ENCODE results near the gene UBR1.
"Not testable (repeated sequence)": the region's sequence is repeated elsewhere in the genome, so short reads cannot be mapped to it uniquely, and the experiment has no call there.

UBR1 gene

DNA sequence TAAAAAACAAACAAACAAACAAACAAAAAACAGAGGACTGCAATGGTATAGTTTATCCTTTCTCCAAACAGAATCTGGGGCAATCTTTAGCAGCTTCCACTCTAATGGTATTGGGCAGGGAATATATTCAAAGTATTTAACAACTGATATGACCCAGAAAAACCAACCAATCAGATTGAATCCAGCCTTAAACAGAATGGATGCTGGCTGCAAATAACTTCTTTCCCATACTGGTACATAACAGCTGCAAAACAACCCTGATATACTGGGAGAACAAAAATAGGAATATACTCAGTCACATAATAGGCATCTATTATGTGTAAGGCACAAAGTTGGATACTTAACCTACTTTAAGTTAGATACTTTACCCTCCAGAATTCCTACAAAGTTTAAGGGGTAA lies 49.1 kb downstream of the UBR1 start:
- DNase-seq = no peak

DNA sequence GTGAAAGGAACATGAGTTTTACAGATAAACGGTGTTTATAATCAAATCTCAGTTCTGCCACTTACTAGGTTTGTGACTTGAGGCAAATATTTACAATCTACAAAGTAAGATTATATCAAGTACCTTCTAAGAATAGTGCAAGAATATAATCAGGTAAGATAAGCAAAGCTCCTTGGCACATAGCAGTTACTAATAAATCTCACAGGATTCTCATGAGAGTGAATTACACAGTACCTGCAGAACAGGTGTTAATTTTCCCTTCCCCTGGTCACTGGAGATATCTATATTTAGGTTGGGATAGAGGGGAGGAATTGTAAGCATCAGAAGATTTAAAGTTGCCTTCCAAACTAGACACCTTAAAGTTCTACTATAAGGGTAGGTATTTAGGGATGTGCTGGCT lies 53.0 kb downstream of the UBR1 start:
- DNase-seq = no peak

DNA sequence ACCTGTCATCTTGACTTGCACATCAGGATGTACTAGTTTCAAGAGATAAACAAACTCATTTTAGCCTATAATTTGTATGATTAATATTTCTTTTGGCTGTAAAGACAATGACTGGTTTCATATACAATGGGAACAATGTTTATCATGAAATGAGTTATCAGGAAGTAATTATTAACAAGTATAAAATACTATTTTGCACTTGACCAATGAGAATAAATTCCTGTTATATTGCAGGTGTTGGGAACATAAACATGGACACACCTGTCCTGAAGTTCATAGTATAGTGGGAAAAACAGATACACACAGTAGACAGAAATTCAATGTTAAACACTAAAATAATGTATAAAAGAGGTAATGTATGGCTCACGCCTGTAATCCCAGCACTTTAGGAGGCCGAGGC lies 56.9 kb downstream of the UBR1 start:
- DNase-seq = no peak

DNA sequence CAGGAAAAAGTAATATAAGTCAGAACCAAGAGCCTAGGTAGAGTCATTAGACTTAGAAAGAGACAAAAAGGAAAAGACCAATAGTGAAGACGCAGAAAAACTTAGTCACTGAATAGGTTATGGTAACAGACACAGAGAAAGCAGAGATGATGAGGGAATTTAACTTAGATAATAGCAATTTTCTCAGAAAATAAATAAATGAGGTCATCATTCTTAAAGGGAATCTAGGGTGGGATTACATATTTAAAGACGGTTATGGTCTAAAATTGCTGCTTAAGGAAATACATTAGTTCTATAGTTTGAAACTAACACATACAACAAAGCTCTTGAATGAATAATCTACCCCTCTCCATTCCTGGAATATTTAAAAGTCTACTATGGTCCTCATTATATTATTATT lies 59.4 kb downstream of the UBR1 start:
- DNase-seq = no peak

DNA sequence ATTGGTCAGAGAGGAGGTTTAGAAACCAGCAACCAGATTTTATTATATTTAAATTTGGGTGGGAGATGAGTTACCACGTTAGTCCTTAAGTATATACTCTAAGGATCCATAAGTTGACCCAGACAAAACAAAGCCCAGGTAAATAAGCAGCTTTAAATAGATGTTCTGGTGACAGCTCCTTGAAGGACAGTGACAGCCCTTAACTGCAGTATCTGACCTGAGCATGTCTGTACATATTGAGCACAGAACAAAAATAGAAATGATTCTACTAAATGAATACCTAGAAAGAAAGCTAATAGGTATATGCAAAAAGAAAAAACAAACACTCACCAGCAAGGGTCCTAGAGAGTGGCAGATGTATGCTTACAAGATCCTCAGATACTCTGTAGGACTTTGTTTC lies 63.0 kb downstream of the UBR1 start:
- no peak for DNase-seq

DNA sequence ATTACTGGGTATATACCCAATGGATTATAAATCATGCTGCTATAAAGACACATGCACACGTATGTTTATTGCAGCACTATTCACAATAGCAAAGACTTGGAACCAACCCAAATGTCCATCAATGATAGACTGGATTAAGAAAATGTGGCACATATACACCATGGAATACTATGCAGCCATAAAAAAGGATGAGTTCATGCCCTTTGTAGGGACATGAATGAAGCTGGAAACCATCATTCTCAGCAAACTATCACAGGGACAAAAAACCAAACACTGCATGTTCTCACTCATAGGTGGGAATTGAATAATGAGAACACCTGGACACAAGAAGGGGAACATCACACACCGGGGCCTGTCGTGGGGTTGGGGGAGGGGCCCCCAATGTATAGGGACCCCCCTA lies 64.8 kb downstream of the UBR1 start:
- DNase-seq = not testable (repeated sequence)

DNA sequence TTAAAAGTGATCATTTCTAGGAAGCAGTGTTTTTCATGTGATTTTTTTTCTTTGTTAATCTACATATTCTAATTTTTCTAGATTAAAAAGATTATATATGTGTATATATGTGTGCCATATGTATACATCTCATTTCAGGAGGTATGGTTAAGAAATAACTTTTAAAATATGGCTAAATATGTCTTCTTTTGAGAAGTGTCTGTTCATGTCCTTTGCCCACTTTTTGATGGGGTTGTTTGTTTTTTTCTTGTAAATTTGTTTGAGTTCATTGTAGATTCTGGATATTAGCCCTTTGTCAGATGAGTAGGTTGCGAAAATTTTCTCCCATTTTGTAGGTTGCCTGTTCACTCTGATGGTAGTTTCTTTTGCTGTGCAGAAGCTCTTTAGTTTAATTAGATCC lies 70.6 kb downstream of the UBR1 start:
- not testable (repeated sequence) for DNase-seq

DNA sequence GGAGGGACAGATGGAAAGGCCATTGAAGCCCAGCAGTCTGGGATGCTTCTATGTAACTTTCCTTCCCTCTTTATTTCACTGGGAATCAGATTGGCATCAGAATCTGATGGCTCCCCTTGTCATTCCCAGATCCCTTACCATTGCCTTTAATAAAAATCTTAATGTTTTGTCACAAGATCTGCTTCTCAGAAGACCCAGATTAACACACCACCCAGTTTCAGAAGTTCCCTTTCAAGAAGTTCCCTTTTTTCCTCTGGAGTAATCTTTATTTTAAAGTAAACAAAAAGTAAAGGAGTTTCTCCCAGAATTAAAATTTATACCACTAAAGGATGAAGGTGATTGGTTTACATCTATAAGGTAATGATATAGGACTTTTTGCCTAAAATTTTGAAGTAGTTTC lies 76.4 kb downstream of the UBR1 start:
- DNase-seq = no peak

DNA sequence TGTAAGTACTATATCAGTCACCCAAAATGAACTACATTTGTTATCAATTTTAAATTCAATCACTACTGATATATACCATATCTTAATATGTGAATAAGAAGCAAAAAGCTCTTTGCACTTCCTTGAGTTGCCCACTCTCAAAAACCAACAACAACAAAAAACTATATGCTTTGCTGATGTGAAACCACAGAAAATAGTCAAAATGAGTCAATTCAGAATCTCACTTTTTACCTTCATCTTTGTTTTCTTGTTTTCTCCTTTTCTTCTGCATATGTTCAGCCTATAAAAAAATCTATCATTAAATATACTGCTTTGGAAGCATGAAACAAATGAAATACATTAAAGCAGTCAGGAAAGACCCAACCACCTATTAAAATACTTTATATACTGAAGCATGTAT lies 80.7 kb downstream of the UBR1 start:
- no peak for DNase-seq

DNA sequence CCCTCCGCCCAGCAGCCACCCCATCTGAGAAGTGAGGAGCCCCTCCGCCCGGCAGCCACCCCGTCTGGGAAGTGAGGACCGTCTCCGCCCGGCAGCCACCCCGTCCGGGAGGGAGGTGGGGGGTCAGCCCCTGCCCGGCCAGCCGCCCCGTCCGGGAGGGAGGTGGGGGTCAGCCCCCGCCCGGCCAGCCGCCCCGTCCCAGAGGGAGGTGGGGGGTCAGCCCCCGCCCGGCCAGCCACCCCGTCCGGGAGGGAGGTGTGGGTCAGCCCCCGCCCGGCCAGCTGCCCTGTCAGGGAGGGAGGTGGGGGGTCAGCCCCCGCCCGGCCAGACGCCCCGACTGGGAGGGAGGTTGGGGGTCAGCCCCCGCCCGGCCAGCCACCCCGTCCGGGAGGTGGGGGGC lies 91.2 kb downstream of the UBR1 start:
- not testable (repeated sequence) for DNase-seq

DNA sequence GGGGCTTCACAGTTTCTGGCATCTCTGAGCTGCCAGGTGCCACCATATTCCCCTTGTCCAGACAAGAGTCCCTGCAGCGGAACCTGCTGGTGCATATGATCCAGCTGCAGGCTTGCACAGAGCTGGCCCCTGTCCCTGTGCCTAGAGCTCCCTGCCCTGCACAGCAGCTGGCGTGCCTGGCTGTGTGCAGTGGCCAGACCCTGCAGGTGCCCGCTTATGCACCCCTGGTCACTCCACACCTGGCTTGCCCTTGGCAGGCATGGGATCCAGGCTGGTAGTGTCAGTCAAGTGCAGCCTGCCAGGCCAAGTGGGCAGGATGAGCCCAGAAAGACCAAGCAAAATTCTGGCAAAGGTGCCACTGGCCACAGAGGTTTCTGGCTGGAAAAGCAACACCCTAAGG lies 96.6 kb downstream of the UBR1 start:
- no peak for DNase-seq

DNA sequence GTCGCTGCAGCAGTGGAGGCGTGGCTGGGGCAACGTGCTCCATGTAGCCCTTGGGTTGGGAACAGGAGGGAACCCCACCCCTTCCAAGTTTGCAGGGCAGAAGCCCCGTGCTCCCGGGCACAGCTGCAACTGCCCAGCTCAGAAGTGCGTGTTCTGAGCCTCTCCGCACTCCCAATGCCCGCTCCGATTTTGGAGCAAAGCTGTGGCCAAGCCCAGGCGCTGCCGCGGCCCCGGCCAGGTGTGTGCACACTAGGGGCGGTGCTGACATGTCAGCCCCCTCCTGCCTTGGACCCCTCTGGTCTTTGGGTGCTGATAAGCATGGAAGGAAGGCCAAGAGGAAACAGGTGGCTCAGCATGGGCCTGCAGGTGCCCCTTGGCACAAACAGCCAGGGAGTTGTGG lies 97.7 kb downstream of the UBR1 start:
- no peak for DNase-seq

DNA sequence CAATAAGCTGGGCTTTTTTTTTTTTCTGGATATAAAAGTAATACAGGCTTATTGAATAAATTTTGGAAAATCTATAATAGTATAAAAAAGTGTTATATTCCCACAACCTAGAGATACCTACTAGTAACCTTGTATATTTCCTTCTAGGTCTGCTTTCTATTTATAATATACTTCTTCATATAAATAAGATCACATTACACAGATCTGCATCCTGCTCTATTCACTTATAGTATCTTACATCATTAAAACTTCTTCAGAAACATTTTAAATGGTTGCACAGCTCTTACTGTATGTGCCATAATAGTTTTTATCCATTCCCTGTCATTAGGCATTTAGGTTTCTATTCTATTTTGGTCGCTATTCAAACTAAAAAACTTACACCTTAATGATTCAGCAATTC lies 98.3 kb downstream of the UBR1 start:
- DNase-seq = no peak

DNA sequence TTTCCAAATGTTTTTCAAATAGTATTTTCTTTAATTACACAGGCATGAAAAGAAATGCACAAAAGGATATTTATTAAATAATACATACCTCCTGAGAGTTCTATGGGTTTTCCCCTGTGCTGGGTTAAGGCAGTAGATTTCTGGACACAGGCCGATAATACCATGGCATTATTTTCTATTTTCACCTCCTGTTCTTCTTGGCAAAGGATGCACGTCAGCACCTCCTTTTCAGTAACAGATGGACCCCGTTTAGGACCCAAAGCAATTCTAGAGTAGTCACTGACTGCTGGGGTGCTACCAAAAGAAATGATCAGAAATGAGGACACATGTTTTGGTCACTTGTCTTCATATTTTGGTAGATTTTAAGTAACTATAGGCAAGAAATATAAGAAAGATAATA lies 98.8 kb downstream of the UBR1 start:
- DNase-seq = no peak

DNA sequence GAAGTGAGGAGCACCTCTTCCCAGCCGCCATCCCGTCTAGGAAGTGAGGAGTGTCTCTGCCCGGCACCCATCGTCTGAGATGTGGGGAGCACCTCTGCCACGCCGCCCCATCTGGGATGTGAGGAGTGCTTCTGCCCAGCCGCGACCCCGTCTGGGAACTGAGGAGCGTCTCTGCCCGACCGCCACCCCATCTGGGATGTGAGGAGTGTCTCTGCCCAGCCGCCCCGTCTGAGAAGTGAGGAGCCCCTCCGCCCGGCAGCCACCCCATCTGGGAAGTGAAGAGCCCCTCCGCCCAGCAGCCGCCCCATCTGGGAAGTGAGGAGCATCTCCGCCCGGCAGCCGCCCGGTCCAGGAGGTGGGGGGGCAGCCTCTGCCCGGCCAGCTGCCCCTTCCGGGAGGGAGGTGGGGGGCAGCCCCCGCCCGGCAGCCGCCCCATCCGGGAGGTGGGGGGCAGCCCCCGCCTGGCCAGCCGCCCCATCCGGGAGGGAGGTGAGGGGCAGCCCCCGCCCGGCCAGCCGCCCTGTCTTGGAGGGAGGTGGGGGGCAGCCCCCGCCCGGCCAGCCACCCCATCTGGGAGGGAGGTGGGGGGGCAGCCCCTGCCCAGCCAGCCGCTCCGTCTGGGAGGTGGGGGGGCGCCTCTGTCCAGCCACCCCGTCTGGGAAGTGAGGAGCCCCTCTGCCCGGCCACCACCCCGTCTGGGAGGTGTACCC lies 100.8 kb downstream of the UBR1 start:
- not testable (repeated sequence) for DNase-seq

DNA sequence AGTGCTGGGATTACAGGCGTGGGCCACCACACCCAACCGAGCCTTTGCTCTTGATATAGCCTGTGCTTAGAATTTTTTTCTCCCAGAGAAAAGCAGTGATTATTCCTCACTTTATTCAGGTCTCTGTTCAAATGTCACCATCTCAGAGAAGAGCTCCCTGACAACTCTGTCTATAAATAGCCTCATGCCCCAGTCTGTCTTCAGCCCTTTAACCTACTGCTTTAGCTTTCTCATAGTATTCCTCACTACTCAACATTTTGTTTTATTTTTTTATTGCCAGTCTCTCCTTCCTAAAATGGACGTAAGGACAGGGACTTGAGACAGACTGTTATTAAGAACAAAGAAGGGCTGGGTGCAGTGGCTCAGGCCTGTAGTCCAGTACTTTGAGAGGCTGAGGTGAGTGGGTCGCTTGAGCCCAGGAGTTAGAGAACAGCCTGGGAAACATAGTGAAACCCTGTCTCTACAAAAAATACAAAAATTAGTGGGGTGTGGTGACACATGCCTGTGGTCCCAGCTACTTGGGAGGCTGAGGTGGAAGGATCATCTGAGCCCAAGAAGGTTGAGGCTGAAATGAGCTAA lies 106.5 kb downstream of the UBR1 start:
- no peak for DNase-seq

DNA sequence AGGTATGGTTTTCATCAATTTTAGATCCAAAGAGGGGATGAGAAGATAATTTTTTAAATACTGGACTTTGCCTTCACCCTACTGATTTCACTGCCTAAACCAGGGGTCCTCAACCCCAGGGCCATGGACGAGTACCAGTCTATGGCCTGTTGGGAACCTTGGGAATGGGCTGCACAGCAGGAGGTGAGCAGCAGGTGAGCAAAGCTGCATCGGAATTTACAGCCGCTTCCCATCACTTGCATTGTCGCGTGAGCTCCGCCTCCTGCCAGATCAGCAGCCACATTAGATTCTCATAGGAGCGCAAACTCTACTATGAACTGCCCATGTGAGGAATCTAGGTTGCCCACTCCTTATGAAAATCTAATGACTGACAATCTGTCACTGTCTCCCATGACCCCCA lies 109.0 kb downstream of the UBR1 start:
- no peak for DNase-seq

DNA sequence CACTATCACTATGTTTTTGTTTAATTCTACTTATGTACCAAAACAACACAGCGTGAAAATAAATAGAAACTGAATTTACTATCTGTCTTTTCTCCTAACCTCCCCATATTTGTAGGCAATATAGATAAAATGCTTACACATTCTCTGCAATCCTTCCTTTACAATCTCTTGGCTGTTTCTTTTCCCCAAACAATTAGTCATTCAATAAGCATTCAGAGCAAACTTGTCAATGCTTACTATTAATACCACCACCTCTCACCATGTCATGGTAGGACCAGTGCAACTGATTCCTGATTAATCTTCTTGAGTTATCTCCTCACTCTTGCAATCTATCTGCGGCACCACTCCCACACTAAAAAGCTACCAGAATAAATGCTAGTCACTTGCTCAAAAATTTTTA lies 111.3 kb downstream of the UBR1 start:
- no peak for DNase-seq

DNA sequence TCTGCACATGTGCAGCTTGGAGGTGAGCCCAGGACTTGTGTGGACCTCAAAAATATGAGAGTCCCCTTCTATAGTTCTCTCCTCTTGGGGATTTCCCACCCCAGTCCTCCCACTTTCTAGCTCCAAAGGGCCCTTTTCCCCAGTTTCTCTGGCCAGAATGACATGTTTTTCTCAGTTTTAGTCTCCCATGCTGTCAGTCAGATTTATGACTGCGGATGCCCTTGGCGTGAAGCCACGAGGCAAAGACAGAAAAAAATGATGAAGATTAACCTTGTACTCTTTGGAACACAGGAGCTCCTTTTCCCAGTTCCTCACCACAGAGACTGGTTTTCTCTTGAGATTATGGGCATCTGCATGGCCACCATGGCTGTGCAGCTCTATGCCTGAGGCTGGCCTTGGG lies 113.2 kb downstream of the UBR1 start:
- no peak for DNase-seq

DNA sequence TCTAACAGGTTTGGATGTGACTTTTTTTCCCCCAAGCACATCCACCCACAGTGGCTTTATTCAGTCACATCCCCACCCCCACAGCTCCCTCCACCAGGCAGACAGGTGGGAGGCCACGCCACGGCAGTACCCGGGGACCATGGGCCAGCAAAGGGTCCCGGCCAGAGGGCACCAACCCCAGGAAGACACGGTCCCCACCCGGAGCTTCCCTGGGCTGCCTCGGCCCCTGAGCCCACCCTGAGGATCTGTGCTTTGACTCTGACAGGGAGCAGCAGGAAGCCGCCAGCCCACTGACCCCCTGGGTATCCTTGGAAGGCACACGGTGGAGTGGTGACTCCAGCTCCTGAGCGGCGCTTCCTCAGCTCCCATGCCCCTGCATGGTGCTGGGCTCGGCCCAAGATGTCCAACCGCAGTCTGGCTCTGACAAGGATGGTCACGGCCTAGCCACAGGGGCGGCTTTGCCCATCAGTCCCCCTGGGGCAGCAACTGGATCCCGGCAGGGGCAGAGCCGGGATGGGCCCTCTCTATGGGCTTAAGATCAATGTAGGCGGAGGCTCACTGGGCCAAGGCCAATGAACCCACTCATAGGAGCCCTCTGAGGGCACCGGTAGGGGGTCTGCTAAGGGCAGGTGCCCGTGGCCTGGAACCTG lies 119.0 kb downstream of the UBR1 start:
- DNase-seq = peak in 1 of 56 donors; percentile 2

DNA sequence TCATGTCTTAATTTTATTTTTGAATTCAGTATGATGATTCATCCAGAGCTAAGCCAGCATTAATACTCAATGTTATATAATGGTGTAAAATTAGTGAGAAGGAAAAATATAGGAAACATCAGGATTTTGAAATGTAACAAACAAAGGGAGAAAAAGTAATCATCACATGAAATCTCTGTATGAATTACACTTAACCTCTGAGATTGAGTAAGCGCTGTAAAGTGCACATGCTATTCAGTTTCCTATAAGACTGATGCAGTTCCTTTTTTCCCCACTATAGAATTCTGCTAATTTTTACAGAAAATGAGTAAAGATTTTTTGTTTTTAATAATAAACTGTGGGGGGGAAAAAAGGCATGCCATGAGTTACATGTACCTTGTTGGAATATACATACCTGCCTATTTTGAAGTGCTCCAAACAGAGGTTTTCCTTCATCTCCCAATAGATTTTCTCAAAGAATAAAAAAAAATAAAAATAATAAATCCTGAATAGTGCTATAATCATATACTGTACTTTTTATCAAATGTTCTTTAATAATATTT lies 121.3 kb downstream of the UBR1 start:
- no peak for DNase-seq

DNA sequence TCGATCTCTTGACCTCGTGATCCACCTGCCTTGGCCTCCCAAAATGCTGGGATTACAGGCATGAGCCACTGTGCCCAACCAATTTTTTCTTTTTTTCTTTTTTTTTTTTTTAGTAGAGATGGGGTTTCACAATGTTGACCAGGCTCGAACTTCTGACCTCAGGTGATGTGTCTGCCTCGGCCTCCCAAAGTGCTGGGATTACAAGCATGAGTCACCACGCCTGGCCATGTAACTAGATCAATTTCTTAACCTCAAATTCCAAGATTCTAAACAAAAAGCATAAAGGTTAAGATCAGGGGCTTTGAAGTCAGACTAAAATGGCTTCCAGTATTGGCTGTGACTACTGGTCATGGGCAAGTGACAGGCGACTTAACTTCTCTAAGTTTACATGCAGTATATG lies 126.7 kb downstream of the UBR1 start:
- DNase-seq = not testable (repeated sequence)
